Prostate gland (tissue), 2 donors: ENCODE data around the gene RPL28.

Experiments
- CTCF ChIP-seq, 4 experiments: fragments of 200-600 bp in 2 of 4; fragments of 450-650 bp in 2 of 4; sonication (generic) in 2 of 4; IDR thresholded peaks; 1 replicate in 3 of 4; 2 replicates in 1 of 4; pipeline ENCODE4 v1.5.1; 2016 to 2019; ENCODE audit warnings: antibody characterized with exemption in 4 of 4, mild to moderate bottlenecking in 2 of 4, moderate library complexity in 2 of 4
- POLR2A ChIP-seq: fragments of 450-650 bp; IDR thresholded peaks from one replicate; pipeline ENCODE4 v1.6.1; 2016; ENCODE audit warnings: antibody characterized with exemption, mild to moderate bottlenecking
- POLR2AphosphoS5 ChIP-seq: sonication (generic); formaldehyde crosslinking; IDR thresholded peaks from one replicate; pipeline ENCODE4 v1.6.1; 2017; ENCODE audit warnings: antibody characterized with exemption

- TF ChIP-seq CTCF (IDR thresholded peaks at IDR 0.05) (no peak), POLR2A (no peak), POLR2AphosphoS5 (no peak)
Observed at GRCh38 chr19:55341595-55342531, 43.9 kb upstream of the RPL28 start.
